Muscle of back (tissue), 11 donors: ENCODE measurements around the gene WDR64. TPM values are rescaled to one million over a fixed set of nuclear protein-coding genes. Genes with fewer than 3 reads are reported as not detected.

Experiments used
- DNase-seq, 3 donors: peaks; one replicate each; pipeline versions ENCODE4 v3.0.0 to v3.0.0-alpha.2; 2013
- polyA plus RNA-seq, 10 donors: library from polyadenylated mRNA; unstranded; fragments of 120-200 nt; gene quantifications; one replicate each; pipeline ENCODE4 v1.2.1, GENCODE V29; 2013; ENCODE audit not compliant: insufficient read length in 10 of 10

The WDR64 gene
- polyA plus RNA-seq, 10 donors: 0.08 to 0.66 (median 0.27) TPM; not detected in 2

GRCh38 chr1:241837901-241838300 is 185.8 kb downstream of the WDR64 start:
- DNase-seq: no peak

GRCh38 chr1:241838897-241839296 is 186.8 kb downstream of the WDR64 start:
- DNase-seq: no peak

- no peak for DNase-seq
These were observed 187.4 kb downstream of the WDR64 start for GRCh38 chr1:241839369-241839979.

- DNase-seq: no peak
These were observed 188.1 kb downstream of the WDR64 start for GRCh38 chr1:241840164-241840563.

GRCh38 chr1:241841691-241842090 is 189.6 kb downstream of the WDR64 start:
- no peak for DNase-seq

- no peak for DNase-seq
These were observed 190.5 kb downstream of the WDR64 start for GRCh38 chr1:241842565-241842964.

- DNase-seq: no peak
These were observed 192.5 kb downstream of the WDR64 start for GRCh38 chr1:241844593-241844992.

- no peak for DNase-seq
These were observed 194.3 kb downstream of the WDR64 start for GRCh38 chr1:241846375-241846774.

- DNase-seq: no peak
These were observed 194.9 kb downstream of the WDR64 start for GRCh38 chr1:241846862-241847539.

GRCh38 chr1:241847540-241847795 is 195.4 kb downstream of the WDR64 start:
- no peak for DNase-seq

- DNase-seq: peak; percentile 92 to 99 (median 95)
These were observed 196.0 kb downstream of the WDR64 start, which contains the start of gene EXO1 for GRCh38 chr1:241847796-241848685. EXO1 (plus strand) TSS chr1:241848204; CDS start chr1:241850426, 2,222 bp downstream.

GRCh38 chr1:241848686-241849344 is 196.7 kb downstream of the WDR64 start:
- DNase-seq: no peak

- no peak for DNase-seq
These were observed 197.2 kb downstream of the WDR64 start for GRCh38 chr1:241849345-241849695.

Other genes with a start within 250 kb of the WDR64 start
- gene FH, start 132.5 kb upstream of the WDR64 start, polyA plus RNA-seq: 10 to 100 TPM; 64.1 to 86.4 (median 75.0) TPM
- gene KMO, start 119.9 kb upstream of the WDR64 start, polyA plus RNA-seq: under 1 TPM; 0.07 to 0.43 (median 0.26) TPM
- 10 to 100 TPM; 10.1 to 18.9 (median 13.2) TPM for gene CHML, start 11.9 kb upstream of the WDR64 start, polyA plus RNA-seq
- 10 to 100 TPM; 15.8 to 27.9 (median 18.6) TPM for gene OPN3, start 11.9 kb upstream of the WDR64 start, polyA plus RNA-seq
- gene EXO1, start 195.9 kb downstream of the WDR64 start, polyA plus RNA-seq: 10 to 100 TPM in 3 of 10 donors, 1 to 10 TPM in 7; 5.5 to 11.1 (median 7.8) TPM